AG09319 (cell line): Measurements from ENCODE around the gene P2RX2.
A peak's percentile ranks its signal among the peaks of the same experiment; 100 is the strongest.

Source experiments
- DNase-seq: peaks from one replicate; pipeline ENCODE4 v3.0.0-alpha.2; 2010; ENCODE audit warnings: low read depth; ENCODE audit errors: extremely low read depth
- TF ChIP-seq, protein P1 (sequence below): IDR thresholded peaks from 2 replicates; pipeline ENCODE4 v1.5.1; 2011; ENCODE audit warnings: low read depth, mild to moderate bottlenecking, inconsistent platforms, low read length, moderate library complexity

Gene P2RX2

DNA sequence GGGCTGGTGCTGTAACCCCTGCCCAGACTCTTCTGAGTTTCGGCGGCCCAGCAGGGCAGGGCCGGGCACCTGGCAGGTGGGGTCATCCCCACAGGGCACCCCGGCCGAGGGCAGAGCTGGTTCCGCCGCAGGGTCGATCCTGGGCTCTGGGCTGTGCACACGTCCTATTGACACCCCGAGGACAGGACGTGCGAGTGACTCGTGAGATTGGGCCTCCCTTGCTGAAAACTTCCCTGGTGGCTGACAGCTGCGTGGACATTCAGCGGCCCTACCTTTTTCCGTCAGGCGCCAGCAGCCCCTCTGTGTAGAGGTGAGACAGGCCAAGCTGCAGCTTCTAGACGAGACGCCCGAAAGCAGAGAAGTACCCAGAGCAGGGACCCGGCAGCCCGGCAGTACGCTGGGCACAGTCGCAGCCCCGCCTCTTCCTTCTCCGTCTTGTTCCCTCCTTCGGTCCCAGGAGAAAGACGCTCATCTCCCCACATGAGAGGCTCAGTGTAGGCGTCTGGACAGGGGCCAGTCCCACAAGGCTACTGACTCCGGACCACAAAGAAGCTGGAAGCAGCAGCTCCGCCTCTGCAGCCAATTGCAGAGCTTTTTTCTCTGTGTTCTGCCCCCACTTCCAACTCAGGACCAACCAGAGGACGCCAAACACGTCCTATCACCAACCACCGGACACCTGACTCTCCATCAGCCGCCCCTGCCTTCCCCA lies 8.4 kb upstream of the P2RX2 start, which contains the start of gene LRCOL1:
TSS of gene LRCOL1 (minus strand) at position 532 of the 709 bp plus-strand sequence. CDS start 4,331 bp downstream, outside the sequence.
- TF ChIP-seq, protein P1, sequence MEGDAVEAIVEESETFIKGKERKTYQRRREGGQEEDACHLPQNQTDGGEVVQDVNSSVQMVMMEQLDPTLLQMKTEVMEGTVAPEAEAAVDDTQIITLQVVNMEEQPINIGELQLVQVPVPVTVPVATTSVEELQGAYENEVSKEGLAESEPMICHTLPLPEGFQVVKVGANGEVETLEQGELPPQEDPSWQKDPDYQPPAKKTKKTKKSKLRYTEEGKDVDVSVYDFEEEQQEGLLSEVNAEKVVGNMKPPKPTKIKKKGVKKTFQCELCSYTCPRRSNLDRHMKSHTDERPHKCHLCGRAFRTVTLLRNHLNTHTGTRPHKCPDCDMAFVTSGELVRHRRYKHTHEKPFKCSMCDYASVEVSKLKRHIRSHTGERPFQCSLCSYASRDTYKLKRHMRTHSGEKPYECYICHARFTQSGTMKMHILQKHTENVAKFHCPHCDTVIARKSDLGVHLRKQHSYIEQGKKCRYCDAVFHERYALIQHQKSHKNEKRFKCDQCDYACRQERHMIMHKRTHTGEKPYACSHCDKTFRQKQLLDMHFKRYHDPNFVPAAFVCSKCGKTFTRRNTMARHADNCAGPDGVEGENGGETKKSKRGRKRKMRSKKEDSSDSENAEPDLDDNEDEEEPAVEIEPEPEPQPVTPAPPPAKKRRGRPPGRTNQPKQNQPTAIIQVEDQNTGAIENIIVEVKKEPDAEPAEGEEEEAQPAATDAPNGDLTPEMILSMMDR, result no peak
- no peak for DNase-seq

DNA sequence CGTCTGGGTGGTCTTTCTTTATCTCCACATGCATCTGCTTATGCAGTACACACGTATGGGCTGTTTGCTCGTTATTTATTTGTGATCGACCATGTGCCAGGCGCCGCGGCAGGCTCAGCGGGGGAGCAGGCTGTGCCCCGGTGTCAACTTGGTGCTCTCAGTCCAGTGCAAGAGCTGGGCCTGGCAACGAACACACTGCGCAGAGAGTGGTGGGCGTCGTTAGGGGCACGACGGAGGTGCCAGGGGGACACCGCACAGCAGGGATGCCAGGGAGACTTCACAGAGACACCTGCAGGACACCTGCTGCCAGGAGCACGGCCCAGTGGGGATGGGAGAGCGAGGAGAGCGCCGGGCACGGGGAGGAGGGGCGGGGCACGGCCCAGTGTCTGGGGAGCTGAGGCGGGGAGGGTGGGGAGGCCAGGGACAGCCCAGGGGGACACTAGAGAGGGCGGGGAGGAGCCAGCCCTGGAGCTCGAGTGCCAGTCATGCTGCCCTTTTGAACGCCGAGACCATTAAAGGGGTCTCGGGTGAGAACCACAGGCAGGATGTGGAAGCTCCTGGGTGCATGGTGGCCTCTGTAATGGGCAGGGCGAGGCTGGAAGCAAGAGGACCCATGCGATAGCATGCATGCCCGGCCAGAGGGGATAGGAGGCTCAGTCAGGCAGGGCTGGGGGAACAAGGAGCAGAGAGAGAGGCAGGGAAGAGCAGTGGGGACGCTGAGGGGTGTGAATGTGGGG lies 7.5 kb upstream of the P2RX2 start:
- no peak for DNase-seq
- TF ChIP-seq, protein P1, result no peak

DNA sequence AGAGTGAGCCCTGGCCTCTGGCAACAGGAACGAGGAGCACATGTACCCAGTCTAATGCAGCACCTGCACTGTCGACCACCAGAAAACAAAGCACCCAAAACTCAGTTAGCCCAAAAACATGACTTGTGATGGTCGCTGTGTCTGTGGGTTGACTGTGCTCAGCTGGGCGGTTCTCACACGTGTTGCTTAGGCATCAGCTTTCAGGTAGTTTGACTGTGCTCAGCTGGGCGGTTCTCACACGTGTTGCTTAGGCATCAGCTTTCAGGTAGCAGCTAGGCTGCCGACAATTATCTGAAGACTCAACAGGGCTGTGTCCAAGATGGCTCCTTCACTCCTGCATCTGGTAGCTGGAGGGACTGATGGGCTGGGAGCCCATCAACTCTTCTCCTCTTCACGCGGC lies 7.0 kb upstream of the P2RX2 start:
- DNase-seq, result no peak
- TF ChIP-seq, protein P1, result no peak

DNA sequence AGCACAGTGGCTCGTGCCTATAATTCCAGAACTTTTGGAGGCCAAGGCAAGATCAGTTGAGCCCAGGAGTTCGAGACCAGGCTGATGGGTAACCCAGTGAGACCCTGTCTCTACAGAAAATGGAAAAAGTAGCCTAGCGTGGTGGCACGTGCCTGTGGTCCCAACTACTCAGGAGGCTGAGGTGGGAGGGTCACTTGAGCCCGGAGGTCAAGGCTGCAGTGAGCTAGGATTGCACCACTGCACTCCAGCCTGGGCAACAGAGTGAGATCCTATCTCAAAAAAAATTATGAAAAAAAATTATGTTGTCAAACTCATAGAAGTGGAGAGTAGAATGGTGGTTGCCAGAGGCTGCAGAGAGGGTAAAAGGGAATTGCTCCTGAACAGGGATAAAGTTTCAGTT lies 4.5 kb upstream of the P2RX2 start:
- TF ChIP-seq, protein P1, result no peak
- DNase-seq, result no peak

DNA sequence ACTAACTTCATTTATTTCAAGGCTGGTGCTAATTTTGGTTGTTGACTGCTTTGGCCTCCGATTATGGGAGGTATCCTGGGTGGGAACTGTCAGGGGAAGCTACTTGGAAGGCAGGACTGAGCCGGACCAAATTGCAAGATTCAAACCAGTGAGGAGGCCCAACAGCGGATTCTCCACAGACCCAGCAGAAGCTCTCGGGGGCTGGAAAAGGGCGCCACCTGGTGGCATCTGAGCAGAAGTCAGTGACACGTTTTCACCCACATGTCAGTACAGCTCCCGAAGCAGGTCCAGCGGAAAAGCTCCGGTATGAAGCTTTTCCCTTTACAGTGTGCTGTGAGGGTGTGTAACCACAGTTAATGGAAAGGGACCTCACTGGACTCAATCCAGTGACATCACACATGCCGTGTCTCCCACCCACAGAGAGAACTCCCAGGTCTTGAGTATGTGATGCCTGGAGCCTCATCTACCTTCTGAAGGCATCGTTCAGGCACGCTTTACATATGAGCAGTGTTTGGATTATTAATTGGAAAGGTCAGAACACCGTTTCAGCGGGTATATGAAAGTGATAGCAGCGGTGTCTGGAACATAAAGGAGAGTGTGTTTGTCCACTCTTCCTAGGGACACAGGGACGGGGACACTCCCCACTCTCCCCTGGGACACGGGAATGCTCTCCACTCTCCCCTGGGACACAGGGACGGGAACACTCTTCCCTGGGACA lies 3.6 kb upstream of the P2RX2 start:
- DNase-seq, result peak; percentile 55
- TF ChIP-seq, protein P1, result peak; percentile 87

DNA sequence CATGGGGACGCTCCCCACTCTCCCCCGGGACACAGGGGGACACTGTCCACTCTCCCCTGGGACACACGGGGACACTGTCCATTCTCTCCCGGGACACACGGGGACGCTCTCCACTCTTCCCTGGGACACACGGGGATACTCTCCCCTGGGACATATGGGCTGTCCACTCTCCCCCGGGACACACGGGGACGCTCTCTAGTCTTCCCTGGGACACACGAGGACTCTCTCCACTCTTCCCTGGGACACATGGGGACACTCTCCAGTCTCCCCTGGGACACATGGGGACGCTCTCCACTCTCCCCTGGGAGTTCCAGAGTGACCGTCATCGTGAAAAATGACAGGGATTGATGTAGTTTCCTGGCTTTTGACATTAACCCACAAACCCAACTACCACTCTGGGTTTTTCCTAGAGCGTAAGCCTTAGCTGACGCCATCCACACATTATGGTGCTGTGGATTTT lies 3.0 kb upstream of the P2RX2 start:
- TF ChIP-seq, protein P1, result no peak
- no peak for DNase-seq

DNA sequence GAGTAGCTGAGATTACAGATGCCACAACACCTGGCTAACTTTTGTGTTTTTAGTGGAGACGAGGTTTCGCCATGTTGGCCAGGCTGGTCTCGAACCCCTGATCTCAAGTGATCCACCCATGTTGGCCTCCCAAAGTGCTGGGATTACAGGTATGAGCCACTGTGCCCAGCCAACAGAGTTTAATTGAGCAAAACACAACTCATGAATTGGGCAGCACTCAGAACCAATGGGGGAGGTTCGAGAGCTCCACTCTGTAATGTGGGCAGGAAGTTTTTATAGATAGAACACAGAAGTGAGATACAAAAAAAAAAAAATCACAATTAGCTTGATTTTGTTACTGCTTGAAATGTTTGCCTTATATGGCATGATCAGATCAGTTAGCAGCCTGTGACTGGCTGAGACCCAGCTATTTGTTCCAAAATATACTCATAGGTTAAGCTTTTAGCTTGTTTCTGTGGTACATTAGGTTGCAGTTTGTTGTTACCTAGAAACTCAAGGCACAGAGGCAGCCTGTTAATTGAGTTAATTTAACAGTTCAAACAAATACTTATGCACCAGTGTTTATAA lies 1.4 kb upstream of the P2RX2 start:
- DNase-seq, result no peak
- TF ChIP-seq, protein P1, result no peak
